ENCODE measurements around the gene YIF1B. TPM values are rescaled to one million over a fixed set of nuclear protein-coding genes. Genes with fewer than 3 reads are reported as not detected.
A peak's percentile ranks its signal among the peaks of the same experiment; 100 is the strongest.

Gene YIF1B
- polyA plus RNA-seq, 4 donors: 30.8 to 42.5 (median 33.5) TPM

- no peak for DNase-seq (ENCODE audit: low read depth in 4 of 4, low spot score in 3 of 4)
Observed at GRCh38 chr19:38307076-38307475, 8.7 kb downstream of the YIF1B start.

GRCh38 chr19:38306236-38306635 is 9.5 kb downstream of the YIF1B start:
- DNase-seq (ENCODE audit: low read depth in 4 of 4, low spot score in 3 of 4): no peak

GRCh38 chr19:38304866-38305429 is 10.8 kb downstream of the YIF1B start:
- DNase-seq (ENCODE audit: low read depth in 4 of 4, low spot score in 3 of 4): peak in 2 of 4 donors; percentile 71 to 74

GRCh38 chr19:38304352-38304865 is 11.3 kb downstream of the YIF1B start:
- no peak for DNase-seq (ENCODE audit: low read depth in 4 of 4, low spot score in 3 of 4)

DNA sequence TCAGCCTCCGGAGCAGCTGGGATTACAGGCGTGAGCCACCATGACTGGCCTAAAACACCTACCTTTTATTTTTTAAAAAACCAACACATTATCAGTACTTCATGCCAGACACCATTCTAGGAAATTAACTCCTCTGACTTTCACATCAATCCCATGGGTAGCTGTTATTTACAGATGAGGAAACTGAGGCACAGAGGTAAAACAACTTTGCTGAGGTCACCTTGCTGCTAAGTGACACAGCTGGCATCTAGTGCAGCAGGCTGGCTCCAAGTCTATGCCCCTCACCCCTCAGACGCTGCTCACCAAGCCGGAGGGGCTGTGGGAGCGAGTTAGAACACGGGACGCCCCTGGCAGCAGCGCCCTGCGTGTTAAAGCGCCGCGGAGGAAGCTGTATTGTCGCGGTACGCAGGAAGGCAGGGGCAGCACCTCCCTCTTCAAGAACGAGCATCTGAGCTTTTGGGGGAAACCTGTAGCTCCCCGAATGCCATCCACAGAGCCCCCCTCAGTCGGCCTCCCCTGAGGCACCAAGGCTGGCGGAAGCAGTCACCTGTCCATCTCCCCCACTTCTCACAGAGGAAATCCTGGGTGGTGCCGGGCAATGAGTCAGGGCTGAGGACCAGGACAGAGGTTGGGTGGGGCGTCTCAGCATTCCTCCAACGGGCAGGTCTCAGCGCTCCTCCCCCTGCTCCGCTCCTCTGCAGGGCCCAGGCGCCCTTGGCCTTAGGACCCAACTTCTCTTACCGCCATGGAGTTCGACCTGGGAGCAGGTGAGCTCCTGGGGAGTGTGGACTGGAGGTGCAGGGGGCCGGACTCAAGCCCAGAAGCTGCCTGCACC is 12.0 kb downstream of the YIF1B start, which contains the start of gene C19orf33:
Gene C19orf33 (plus strand): TSS at position 735 of the 835 bp plus-strand sequence. CDS start 11 bp downstream, at position 746.
- no peak for DNase-seq (ENCODE audit: low read depth in 4 of 4, low spot score in 3 of 4)

DNA sequence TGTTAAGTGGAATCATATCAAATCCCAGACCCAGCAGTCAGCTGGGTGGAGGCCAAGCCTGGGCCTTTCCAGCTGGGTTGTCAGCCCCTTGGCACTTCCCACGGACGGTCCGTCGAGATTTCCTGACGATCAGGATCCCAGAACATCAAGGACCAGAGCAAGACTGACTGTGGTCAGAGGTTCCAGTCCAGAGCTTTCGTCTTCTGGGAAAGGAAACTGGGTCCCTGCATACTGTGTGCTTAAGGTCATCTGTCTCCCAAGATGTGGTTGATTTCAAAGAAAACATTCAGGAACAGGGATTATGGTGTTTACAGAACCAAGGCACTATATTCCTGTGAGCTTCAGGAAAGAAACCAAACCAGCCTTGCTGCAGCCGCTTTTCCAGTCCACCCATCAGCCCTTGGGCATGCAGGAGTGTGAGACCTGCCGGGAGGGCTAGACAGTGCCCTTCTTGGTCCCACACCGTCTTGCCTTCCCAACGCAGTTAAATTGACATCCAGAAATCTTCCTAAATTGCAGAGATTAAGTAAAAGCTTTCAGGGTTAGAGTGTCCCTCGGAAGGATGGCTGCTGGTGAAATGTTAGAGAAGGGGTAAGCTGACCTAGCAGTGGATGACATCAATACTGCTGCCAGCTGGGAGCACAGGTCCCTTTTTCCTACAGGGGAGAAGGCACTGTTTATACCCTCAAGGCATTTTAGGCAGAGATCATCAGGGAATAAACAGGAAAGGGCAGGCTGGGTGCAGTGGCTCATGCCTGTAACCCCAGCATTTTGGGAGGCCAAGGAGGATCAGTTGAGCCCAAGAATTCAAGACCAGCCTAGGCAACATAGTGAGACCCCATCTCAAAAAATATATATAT is 16.7 kb downstream of the YIF1B start:
- DNase-seq (ENCODE audit: low read depth in 4 of 4, low spot score in 3 of 4): no peak

DNA sequence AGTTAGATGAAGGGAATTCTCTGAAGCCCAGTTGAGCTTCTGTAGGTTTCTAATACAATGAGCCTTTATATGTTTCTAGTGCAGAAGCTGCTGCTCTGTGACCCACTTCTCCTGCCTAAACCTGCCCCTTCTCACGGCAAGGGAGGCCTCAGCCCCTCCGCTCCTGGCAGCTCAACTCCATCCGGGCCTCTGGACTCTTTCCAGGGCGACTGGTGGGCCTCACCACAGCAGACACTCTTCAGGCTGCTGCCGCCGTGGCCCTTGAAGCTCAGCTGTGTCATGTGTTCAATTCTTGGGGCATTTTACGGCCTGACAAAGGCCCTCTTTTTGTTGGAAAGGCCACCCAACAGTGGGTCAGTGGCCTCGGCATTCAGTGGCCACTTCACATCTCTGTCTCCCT is 21.7 kb downstream of the YIF1B start:
- no peak for DNase-seq (ENCODE audit: low read depth in 4 of 4, low spot score in 3 of 4)

- DNase-seq (ENCODE audit: low read depth in 4 of 4, low spot score in 3 of 4): no peak
Observed at GRCh38 chr19:38293281-38293680, 22.5 kb downstream of the YIF1B start.

DNA sequence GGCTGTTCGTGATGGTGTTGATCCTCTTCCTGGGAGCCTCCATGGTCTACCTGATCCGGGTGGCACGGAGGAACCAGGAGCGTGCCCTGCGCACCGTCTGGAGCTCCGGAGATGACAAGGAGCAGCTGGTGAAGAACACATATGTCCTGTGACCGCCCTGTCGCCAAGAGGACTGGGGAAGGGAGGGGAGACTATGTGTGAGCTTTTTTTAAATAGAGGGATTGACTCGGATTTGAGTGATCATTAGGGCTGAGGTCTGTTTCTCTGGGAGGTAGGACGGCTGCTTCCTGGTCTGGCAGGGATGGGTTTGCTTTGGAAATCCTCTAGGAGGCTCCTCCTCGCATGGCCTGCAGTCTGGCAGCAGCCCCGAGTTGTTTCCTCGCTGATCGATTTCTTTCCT is 23.9 kb downstream of the YIF1B start:
- no peak for DNase-seq (ENCODE audit: low read depth in 4 of 4, low spot score in 3 of 4)

GRCh38 chr19:38290631-38291147 is 25.1 kb downstream of the YIF1B start:
- no peak for DNase-seq (ENCODE audit: low read depth in 4 of 4, low spot score in 3 of 4)

- no peak for DNase-seq (ENCODE audit: low read depth in 4 of 4, low spot score in 3 of 4)
Observed at GRCh38 chr19:38289955-38290354, 25.8 kb downstream of the YIF1B start.

DNA sequence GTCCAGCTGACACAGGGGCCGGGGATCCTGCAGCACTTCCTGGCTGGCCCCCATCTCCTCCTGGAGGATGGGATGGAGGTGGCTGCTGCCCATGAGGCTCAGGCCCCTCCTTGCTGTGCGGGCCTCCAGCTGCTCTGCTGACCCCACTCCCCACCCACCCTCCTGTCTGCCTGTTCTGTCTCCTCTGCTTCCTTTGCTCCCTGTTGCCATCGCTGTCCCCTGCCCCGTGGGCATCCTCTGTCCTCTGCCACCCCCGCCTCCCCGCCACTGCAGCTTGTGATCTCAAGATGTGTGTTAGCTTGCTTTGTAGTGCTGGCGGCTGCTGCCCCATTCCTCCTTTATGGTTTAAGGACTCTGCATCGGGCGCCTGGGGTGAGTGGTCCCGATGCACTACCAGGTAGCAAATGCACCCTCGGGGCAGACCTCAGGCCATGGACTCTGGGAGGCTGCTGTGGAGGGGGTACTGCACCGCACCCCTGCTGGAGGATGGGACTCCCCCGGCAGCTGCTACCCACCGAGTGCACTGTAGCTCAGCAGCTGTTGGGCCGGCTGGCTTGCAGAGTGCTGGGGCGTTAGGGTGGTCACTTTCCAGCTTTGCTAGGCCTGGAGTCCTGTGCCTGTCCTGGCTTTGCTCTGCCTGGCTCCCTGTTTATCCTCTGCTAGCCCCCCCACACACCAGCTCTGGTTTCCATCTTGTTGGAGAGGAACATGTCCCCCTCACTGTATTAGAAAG is 27.5 kb downstream of the YIF1B start:
- no peak for DNase-seq (ENCODE audit: low read depth in 4 of 4, low spot score in 3 of 4)

- DNase-seq (ENCODE audit: low read depth in 4 of 4, low spot score in 3 of 4): no peak
Observed at GRCh38 chr19:38287604-38288003, 28.1 kb downstream of the YIF1B start.

- DNase-seq (ENCODE audit: low read depth in 4 of 4, low spot score in 3 of 4): no peak
Observed at GRCh38 chr19:38285567-38285966, 30.2 kb downstream of the YIF1B start.

- DNase-seq (ENCODE audit: low read depth in 4 of 4, low spot score in 3 of 4): no peak
Observed at GRCh38 chr19:38284422-38284821, 31.3 kb downstream of the YIF1B start.

DNA sequence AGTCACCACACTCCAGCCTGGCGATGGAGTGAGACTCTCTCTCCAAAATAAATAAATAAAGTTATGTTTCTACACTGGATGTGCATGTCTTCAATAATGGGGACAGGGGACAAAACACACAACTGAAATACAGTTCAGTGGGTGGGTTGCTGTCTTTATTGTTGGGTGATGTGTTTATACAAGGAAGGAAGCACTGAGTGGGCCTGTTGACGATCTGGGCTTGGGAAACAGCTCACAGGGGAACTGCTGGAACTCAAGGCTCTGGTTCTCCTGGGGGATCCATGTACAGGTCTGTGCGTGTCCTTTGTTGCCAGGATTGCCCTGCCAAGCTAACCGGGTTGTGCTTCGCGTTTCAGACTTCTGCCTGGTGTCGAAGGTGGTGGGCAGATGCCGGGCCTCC is 32.5 kb downstream of the YIF1B start:
- no peak for DNase-seq (ENCODE audit: low read depth in 4 of 4, low spot score in 3 of 4)

DNA sequence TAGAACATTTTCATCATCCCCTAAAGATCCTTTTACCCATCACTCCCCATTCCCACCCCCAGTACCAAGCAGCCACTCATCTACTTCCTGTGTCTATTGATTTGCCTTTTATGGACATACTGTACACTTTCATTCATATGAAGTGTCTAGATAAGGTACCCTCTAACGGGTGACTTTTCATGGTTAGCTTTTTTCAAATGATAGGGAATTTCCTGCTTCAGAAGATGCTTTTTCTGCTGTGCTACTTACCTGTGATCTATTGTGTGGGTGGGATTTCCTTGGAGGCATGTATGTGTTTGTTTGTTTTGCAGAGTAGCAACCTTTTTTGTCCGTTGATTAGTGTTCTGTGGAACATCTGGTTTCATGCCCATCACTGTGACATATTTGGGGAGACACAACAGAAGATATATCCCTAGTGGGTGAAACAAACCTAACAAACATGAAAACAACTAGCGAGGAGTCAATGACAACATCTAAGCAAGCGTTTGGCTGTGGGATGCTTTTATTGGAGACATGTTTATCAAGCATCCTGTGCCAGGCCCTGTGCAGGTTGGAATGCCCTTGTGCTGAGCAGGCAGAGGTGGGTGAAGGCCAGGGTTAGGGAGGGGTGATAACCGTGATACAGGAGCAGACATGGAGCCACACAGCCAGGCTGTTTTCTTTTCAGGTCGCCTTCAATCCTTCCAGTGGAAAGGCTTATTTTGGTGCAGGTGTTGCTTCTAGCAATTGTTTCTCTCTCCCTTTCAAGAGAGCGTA is 33.8 kb downstream of the YIF1B start:
- DNase-seq (ENCODE audit: low read depth in 4 of 4, low spot score in 3 of 4): no peak

DNA sequence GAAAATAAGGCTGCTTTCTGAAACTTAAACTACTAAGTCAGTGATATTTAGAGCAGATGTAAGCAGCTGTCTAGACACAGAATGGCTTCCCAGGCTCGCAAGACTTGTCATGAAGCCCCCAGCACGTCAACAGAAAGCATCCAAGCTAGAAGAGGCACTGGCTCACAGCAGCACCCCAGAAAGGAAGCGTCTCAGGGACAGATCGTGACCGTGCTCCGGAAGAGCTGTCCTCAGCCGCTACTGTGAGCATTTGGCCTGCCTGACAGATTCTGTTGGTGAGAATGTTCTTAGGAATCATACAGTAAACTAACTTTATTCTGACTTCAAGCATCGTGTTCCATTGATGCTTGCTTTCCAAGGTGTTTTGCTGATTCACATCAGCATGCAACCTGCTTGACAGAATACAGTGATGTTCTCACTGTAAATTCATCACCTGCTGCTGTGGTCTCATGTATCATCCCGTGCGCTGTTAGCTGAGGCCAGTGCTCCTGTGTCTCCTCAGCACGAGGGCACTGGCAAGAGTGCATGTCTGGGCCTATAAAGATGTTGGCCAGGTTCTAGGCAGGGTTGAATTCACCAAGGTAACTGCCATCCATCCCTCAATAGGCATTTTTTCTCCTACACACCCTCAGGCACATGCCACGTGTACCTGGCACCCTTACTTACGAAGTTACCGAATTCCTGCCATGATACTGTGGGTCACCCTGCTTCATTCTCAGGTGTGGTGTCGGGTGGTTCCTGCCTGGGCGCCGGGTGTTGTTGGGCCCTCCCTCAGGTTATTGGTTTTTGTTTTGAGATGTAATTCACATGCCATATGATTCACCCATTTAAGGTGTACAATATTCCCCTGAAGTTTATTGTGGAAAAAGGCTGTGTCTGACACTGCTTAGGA is 35.5 kb downstream of the YIF1B start:
- DNase-seq (ENCODE audit: low read depth in 4 of 4, low spot score in 3 of 4): no peak

Data from right renal pelvis (tissue), 4 donors.